GM10266 (cell line): ENCODE data around the gene FAM184B.

Experiments used
- DNase-seq: peaks from one replicate; pipeline ENCODE4 v3.0.0; 2012; ENCODE audit errors: extremely low spot score
- TF ChIP-seq, protein P1 (sequence below): IDR thresholded peaks from 2 replicates; pipeline ENCODE4 v1.5.1; 2012; ENCODE audit warnings: mild to moderate bottlenecking, low read depth; ENCODE audit not compliant: control insufficient read depth, insufficient read depth; ENCODE audit errors: missing control alignments

The FAM184B gene

DNA sequence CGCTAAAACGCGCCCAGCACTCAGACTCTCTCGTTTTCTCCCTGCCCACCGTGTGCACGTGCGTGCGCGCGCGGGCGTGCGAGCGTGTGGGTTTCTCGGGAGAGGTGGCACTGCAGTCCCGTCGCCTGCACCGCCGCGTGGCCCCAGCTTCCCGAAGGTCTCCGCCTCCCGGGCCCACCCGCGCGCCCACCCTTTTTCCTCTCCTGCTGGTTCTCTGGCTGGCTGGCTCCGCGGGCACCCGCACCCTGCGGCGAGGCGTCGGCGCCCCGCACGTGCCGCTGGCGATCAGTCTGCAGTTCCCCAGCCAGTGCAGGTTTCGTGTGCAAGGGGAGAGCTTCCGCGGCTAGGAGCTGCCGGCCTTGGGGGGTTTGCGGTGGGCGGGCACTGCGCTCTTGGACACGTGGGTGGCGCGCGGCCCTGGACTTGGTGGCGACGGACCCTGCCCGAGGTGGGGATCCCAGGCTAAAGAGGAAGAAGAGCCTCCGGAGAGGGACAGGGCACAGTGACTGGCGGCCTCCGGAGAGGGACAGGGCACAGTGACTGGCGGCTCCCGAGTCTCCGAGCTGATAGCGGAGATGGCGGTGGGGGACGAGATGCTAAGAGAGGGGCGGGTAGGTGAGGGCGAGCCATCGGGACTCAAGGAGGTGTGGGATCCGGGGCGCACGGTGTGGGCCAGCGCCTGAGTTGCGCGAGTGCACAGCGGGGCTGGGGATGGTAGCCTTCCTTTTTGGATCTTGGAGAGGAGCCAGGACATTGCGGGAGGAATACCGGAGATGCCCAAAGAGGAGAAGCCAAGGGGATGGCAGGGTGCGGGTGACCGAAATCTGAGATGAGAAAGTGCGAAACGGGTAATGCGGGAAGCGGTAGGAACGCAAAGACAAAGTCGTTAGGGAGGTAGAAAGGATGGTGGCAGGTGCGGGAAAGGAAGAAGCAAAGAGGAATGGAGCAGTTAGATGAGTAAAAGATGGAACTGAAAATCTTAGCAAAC lies at the start of gene FAM184B:
TSS of gene FAM184B (minus strand) at position 322 of the 988 bp plus-strand sequence. CDS start 322 bp downstream, outside the sequence.
- DNase-seq, result no peak

GRCh38 chr4:17823871-17824669 lies 42.6 kb upstream of the FAM184B start:
- no peak for DNase-seq
- TF ChIP-seq, protein P1, sequence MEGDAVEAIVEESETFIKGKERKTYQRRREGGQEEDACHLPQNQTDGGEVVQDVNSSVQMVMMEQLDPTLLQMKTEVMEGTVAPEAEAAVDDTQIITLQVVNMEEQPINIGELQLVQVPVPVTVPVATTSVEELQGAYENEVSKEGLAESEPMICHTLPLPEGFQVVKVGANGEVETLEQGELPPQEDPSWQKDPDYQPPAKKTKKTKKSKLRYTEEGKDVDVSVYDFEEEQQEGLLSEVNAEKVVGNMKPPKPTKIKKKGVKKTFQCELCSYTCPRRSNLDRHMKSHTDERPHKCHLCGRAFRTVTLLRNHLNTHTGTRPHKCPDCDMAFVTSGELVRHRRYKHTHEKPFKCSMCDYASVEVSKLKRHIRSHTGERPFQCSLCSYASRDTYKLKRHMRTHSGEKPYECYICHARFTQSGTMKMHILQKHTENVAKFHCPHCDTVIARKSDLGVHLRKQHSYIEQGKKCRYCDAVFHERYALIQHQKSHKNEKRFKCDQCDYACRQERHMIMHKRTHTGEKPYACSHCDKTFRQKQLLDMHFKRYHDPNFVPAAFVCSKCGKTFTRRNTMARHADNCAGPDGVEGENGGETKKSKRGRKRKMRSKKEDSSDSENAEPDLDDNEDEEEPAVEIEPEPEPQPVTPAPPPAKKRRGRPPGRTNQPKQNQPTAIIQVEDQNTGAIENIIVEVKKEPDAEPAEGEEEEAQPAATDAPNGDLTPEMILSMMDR, result no peak

More for the DNA sequence above, at the start of gene FAM184B:
- TF ChIP-seq, protein P1, result no peak

DNA sequence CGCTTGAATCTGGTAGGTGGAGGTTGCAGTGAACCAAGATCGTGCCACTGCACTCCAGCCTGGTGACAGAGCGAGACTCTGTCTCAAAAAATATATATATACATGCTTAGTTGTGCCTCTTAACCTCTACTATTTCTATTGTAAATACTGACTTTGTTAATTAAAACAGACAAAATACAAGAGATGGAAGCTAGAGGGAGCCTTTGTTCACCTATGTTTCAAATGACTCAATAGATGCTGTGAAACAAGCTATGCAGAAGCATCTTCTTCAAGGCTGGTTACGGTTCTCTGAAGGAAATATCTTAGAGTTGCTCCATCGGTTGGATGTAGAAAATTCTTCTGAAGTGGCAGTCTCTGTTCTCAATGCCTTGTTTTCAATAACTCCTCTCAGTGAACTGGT lies 35.6 kb upstream of the FAM184B start:
- DNase-seq, result peak; percentile 28
- TF ChIP-seq, protein P1, result peak; percentile 52

DNA sequence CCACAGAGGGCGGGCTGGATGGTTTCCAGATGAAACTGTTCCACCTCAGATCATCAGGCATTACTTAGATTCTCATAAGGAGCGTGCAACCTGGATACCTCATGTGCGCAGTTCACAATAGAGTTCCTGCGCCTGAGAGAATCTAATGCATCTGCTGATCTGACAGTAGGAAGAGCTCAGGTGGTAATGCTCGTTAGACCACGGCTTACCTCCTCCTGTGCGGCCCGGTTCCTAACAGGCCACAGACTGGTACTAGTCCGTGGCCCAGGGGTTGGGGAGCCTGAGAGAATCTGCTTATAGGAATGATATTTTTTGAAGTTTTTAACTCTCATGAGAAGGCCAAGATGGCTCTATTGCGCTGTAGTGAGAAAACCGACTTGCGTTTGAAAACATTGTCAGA lies 34.7 kb upstream of the FAM184B start:
- TF ChIP-seq, protein P1, result no peak
- DNase-seq, result no peak

- TF ChIP-seq, protein P1, result no peak
- DNase-seq, result no peak
Observed at GRCh38 chr4:17814140-17814539, 32.7 kb upstream of the FAM184B start.

GRCh38 chr4:17812801-17813200 lies 31.4 kb upstream of the FAM184B start:
- TF ChIP-seq, protein P1, result no peak
- DNase-seq, result no peak
